Rectal smooth muscle tissue (tissue), 1 donor: ENCODE measurements around the gene PGAM5.

Source experiments
- H3K27ac ChIP-seq: one replicate; pipeline ENCODE4 v1.7.0; 2013; ENCODE audit warnings: low read depth, low read length, inconsistent platforms
- H3K27me3 ChIP-seq: one replicate; pipeline ENCODE4 v1.7.0; 2013; ENCODE audit warnings: low read length; ENCODE audit not compliant: control insufficient read depth, insufficient read depth
- H3K36me3 ChIP-seq: one replicate; pipeline ENCODE4 v1.7.0; 2013; ENCODE audit warnings: low read length; ENCODE audit not compliant: control insufficient read depth, insufficient read depth
- H3K4me1 ChIP-seq: one replicate; pipeline ENCODE4 v1.7.0; 2013; ENCODE audit warnings: low read length; ENCODE audit not compliant: control insufficient read depth, insufficient read depth
- H3K4me3 ChIP-seq: one replicate; pipeline ENCODE4 v1.7.0; 2013; ENCODE audit warnings: low read length
- H3K9ac ChIP-seq: one replicate; pipeline ENCODE4 v1.7.0; 2013; ENCODE audit warnings: low read length

PGAM5 gene

GRCh38 chr12:132717531-132718387 is 7.1 kb downstream of the PGAM5 start:
- H3K27me3 ChIP-seq, result no peaks in the 10 kb centered on the region
- no peak overlapping the region for H3K4me3 ChIP-seq
- no peak overlapping the region for H3K27ac ChIP-seq
- peaks cover 14% of the 10 kb centered on the region for H3K36me3 ChIP-seq
- no peak overlapping the region for H3K9ac ChIP-seq
- H3K4me1 ChIP-seq, result no peaks in the 10 kb centered on the region

- H3K4me3 ChIP-seq, result no peak overlapping the region
- H3K9ac ChIP-seq, result no peak overlapping the region
- no peaks in the 10 kb centered on the region for H3K27me3 ChIP-seq
- no peaks in the 10 kb centered on the region for H3K4me1 ChIP-seq
- H3K27ac ChIP-seq, result no peak overlapping the region
- peaks cover 20% of the 10 kb centered on the region for H3K36me3 ChIP-seq
Measured at GRCh38 chr12:132718644-132719043, 8.0 kb downstream of the PGAM5 start.

GRCh38 chr12:132719141-132719953 is 8.7 kb downstream of the PGAM5 start:
- Histone ChIP-seq H3K4me3 (no peak overlapping the region), H3K36me3 (peaks cover 25% of the 10 kb centered on the region), H3K4me1 (no peaks in the 10 kb centered on the region), H3K9ac (no peak overlapping the region), H3K27me3 (no peaks in the 10 kb centered on the region), H3K27ac (no peak overlapping the region)

- Histone ChIP-seq H3K9ac (no peak overlapping the region), H3K27me3 (no peaks in the 10 kb centered on the region), H3K4me3 (no peak overlapping the region), H3K36me3 (peaks cover 29% of the 10 kb centered on the region), H3K4me1 (no peaks in the 10 kb centered on the region), H3K27ac (no peak overlapping the region)
Measured at GRCh38 chr12:132719954-132720324, 9.3 kb downstream of the PGAM5 start.

GRCh38 chr12:132720606-132721345 is 10.1 kb downstream of the PGAM5 start:
- no peak overlapping the region for H3K27ac ChIP-seq
- peaks cover 36% of the 10 kb centered on the region for H3K36me3 ChIP-seq
- H3K9ac ChIP-seq, result no peak overlapping the region
- no peak overlapping the region for H3K4me3 ChIP-seq
- H3K27me3 ChIP-seq, result no peaks in the 10 kb centered on the region
- H3K4me1 ChIP-seq, result no peaks in the 10 kb centered on the region

- Histone ChIP-seq H3K4me1 (no peaks in the 10 kb centered on the region), H3K4me3 (no peak overlapping the region), H3K9ac (no peak overlapping the region), H3K27me3 (no peaks in the 10 kb centered on the region), H3K27ac (no peak overlapping the region), H3K36me3 (peaks cover 49% of the 10 kb centered on the region)
Measured at GRCh38 chr12:132723015-132723763, 12.5 kb downstream of the PGAM5 start.

- H3K9ac ChIP-seq, result no peak overlapping the region
- H3K36me3 ChIP-seq, result peaks cover 52% of the 10 kb centered on the region
- H3K27ac ChIP-seq, result no peak overlapping the region
- H3K27me3 ChIP-seq, result no peaks in the 10 kb centered on the region
- H3K4me1 ChIP-seq, result no peaks in the 10 kb centered on the region
- H3K4me3 ChIP-seq, result no peak overlapping the region
Measured at GRCh38 chr12:132723764-132724140, 13.1 kb downstream of the PGAM5 start.

GRCh38 chr12:132724506-132725241 is 14.0 kb downstream of the PGAM5 start:
- Histone ChIP-seq H3K9ac (no peak overlapping the region), H3K27ac (no peak overlapping the region), H3K27me3 (no peaks in the 10 kb centered on the region), H3K4me3 (no peak overlapping the region), H3K36me3 (peaks cover 44% of the 10 kb centered on the region), H3K4me1 (no peaks in the 10 kb centered on the region)

- no peak overlapping the region for H3K9ac ChIP-seq
- H3K4me1 ChIP-seq, result no peaks in the 10 kb centered on the region
- no peak overlapping the region for H3K4me3 ChIP-seq
- H3K27ac ChIP-seq, result no peak overlapping the region
- no peaks in the 10 kb centered on the region for H3K27me3 ChIP-seq
- peaks cover 49% of the 10 kb centered on the region for H3K36me3 ChIP-seq
Measured at GRCh38 chr12:132726386-132726785, 15.7 kb downstream of the PGAM5 start.

GRCh38 chr12:132727091-132727794 is 16.6 kb downstream of the PGAM5 start:
- H3K27ac ChIP-seq, result no peak overlapping the region
- H3K27me3 ChIP-seq, result no peaks in the 10 kb centered on the region
- H3K9ac ChIP-seq, result no peak overlapping the region
- H3K4me1 ChIP-seq, result no peaks in the 10 kb centered on the region
- H3K36me3 ChIP-seq, result peaks cover 57% of the 10 kb centered on the region
- no peak overlapping the region for H3K4me3 ChIP-seq

- H3K9ac ChIP-seq, result no peak overlapping the region
- no peaks in the 10 kb centered on the region for H3K27me3 ChIP-seq
- H3K4me3 ChIP-seq, result no peak overlapping the region
- H3K36me3 ChIP-seq, result peaks cover 63% of the 10 kb centered on the region
- H3K27ac ChIP-seq, result no peak overlapping the region
- H3K4me1 ChIP-seq, result no peaks in the 10 kb centered on the region
Measured at GRCh38 chr12:132728502-132728901, 17.9 kb downstream of the PGAM5 start.
